OCI-LY7 (cell line): ENCODE data around the gene PRKG1. TPM values are rescaled to one million over a fixed set of nuclear protein-coding genes. Genes with fewer than 3 reads are reported as not detected.
"Not testable (repeated sequence)": the region's sequence is repeated elsewhere in the genome, so short reads cannot be mapped to it uniquely, and the experiment has no call there.

Experiments
- BruUV-seq: library from RNA; stranded (reverse); fragments of 400-500 nt; replicated peaks from 2 replicates; lab custom pipeline; 2021; lab: Mats Ljungman, UMichigan
- CTCF ChIA-PET: fragments of 300-600 bp; sonication (Branson Sonifier 250); formaldehyde crosslinking; loops from one replicate; lab custom pipeline; 2022; ENCODE audit warnings: antibody characterized with exemption; ENCODE audit not compliant: unreplicated experiment; lab: Charles Lee
- POLR2A ChIA-PET: fragments of 300-600 bp; sonication (Branson Sonifier 250); formaldehyde crosslinking; loops from one replicate; lab custom pipeline; 2022; ENCODE audit warnings: antibody characterized with exemption; lab: Charles Lee
- DNase-seq: peaks from one replicate; pipeline ENCODE4 v3.0.0-alpha.2; 2015; ENCODE audit warnings: low spot score
- H2AFZ ChIP-seq: fragments of 200-600 bp; sonication (generic), shearing (Covaris generic); 2 replicates; pipeline ENCODE4 v1.6.1; 2014; ENCODE audit warnings: mild to moderate bottlenecking, antibody characterized with exemption, low read length, moderate library complexity
- H3K27ac ChIP-seq: fragments of 200-600 bp; sonication (generic); 2 replicates; pipeline ENCODE4 v1.5.1; 2014; ENCODE audit warnings: mixed run types, low read depth, mild to moderate bottlenecking, moderate library complexity, low read length, inconsistent platforms; ENCODE audit not compliant: poor library complexity, severe bottlenecking
- H3K36me3 ChIP-seq: fragments of 200-600 bp; sonication (generic); 2 replicates; pipeline ENCODE4 v1.6.1; 2014; ENCODE audit warnings: mild to moderate bottlenecking, antibody characterized with exemption, low read length, moderate library complexity, mixed read lengths; ENCODE audit not compliant: insufficient read depth
- H3K4me1 ChIP-seq: fragments of 200-600 bp; sonication (generic); 2 replicates; pipeline ENCODE4 v1.5.1; 2014; ENCODE audit warnings: mild to moderate bottlenecking, low read length; ENCODE audit not compliant: insufficient read depth, poor library complexity, severe bottlenecking
- H3K4me2 ChIP-seq: fragments of 200-600 bp; sonication (generic); 2 replicates; pipeline ENCODE4 v1.6.1; 2014; ENCODE audit warnings: mild to moderate bottlenecking, low read length
- H3K4me3 ChIP-seq: fragments of 200-600 bp; sonication (generic); 2 replicates; pipeline ENCODE4 v1.5.1; 2014; ENCODE audit warnings: mild to moderate bottlenecking, low read depth, low read length; ENCODE audit not compliant: poor library complexity, severe bottlenecking
- H3K79me2 ChIP-seq: fragments of 200-600 bp; sonication (generic); 2 replicates; pipeline ENCODE4 v1.6.1; 2016; ENCODE audit warnings: low read depth, mild to moderate bottlenecking, low read length, moderate library complexity, mixed read lengths; ENCODE audit not compliant: insufficient read depth
- H3K9me2 ChIP-seq: fragments of 200-600 bp; sonication (generic); 2 replicates; pipeline ENCODE4 v1.6.1; 2016; ENCODE audit warnings: mild to moderate bottlenecking, low read length, mixed read lengths; ENCODE audit not compliant: insufficient read depth
- H3K9me3 ChIP-seq: fragments of 200-600 bp; sonication (generic); 2 replicates; pipeline ENCODE4 v1.6.1; 2014; ENCODE audit warnings: mild to moderate bottlenecking, mixed run types, low read length, mixed read lengths
- H4K20me1 ChIP-seq: fragments of 200-600 bp; sonication (generic); 2 replicates; pipeline ENCODE4 v1.6.1; 2014; ENCODE audit warnings: mild to moderate bottlenecking, antibody characterized with exemption, low read length, moderate library complexity, mixed read lengths; ENCODE audit not compliant: insufficient read depth
- EZH2phosphoT487 ChIP-seq: fragments of 200-600 bp; sonication (generic); IDR thresholded peaks from 2 replicates; pipeline ENCODE4 v1.6.1; 2018; ENCODE audit warnings: low read depth, borderline replicate concordance, mild to moderate bottlenecking, mixed run types, antibody characterized with exemption, low read length, moderate library complexity, mixed read lengths
- intact Hi-C: fragments of 100-400 bp; cut with micrococcal nuclease; formaldehyde crosslinking; loops from one replicate; pipeline ENCODE4 v1.10.0; 2022; ENCODE audit not compliant: unreplicated experiment
- total RNA-seq, 2 experiments: library from RNA; depleted of rRNA in 1 of 2; stranded (reverse); fragments of >200 nt in 1 of 2; shearing (Covaris generic) in 1 of 2; gene quantifications; 2 replicates each; pipeline ENCODE4 v1.2.3, GENCODE V29; 2014 to 2022
- TF ChIP-seq, protein P1 (sequence below): fragments of 200-600 bp; sonication (generic); conservative IDR thresholded peaks from 2 replicates; pipeline ENCODE4 v1.5.1; 2014; ENCODE audit warnings: mild to moderate bottlenecking, antibody characterized with exemption, low read length, moderate library complexity, mixed read lengths

Gene PRKG1
- total RNA-seq, 2 experiments from 2014 or later, result not detected

DNA sequence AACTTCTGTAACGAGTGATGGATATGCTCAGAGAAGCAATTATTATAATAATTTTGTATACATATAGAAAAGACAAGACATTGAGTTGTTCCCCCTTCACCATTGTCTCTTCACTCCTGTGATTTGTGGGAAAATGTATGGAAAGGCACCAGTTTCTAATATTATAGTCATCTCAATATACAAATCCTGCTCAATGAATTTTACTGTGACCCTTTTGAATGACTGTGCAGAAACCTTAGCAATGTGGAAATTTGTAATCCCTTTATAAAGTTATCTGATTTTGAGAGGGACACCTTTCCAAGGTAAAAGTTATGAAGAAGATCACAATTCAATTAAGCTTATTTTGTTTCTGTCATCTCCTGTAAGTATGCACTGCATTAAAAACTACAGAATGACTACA is 1165.5 kb downstream of the PRKG1 start:
- H3K4me3 ChIP-seq, result no peak overlapping the region
- intact Hi-C loops, result no loop called here
- no peak overlapping the region for H2AFZ ChIP-seq
- no peak overlapping the region for H3K27ac ChIP-seq
- H4K20me1 ChIP-seq, result no peaks in the 10 kb centered on the region
- H3K9me3 ChIP-seq, result no peaks in the 10 kb centered on the region
- H3K79me2 ChIP-seq, result no peaks in the 10 kb centered on the region
- DNase-seq, result no peak
- no peaks in the 10 kb centered on the region for H3K4me1 ChIP-seq
- TF ChIP-seq EZH2phosphoT487, result no peak
- TF ChIP-seq, protein P1, sequence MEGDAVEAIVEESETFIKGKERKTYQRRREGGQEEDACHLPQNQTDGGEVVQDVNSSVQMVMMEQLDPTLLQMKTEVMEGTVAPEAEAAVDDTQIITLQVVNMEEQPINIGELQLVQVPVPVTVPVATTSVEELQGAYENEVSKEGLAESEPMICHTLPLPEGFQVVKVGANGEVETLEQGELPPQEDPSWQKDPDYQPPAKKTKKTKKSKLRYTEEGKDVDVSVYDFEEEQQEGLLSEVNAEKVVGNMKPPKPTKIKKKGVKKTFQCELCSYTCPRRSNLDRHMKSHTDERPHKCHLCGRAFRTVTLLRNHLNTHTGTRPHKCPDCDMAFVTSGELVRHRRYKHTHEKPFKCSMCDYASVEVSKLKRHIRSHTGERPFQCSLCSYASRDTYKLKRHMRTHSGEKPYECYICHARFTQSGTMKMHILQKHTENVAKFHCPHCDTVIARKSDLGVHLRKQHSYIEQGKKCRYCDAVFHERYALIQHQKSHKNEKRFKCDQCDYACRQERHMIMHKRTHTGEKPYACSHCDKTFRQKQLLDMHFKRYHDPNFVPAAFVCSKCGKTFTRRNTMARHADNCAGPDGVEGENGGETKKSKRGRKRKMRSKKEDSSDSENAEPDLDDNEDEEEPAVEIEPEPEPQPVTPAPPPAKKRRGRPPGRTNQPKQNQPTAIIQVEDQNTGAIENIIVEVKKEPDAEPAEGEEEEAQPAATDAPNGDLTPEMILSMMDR, result no peak
- no TSS peak for BruUV-seq
- POLR2A ChIA-PET, result no interaction called here
- CTCF ChIA-PET, result no interaction called here
- H3K9me2 ChIP-seq, result no peaks in the 10 kb centered on the region
- H3K36me3 ChIP-seq, result no peaks in the 10 kb centered on the region
- H3K4me2 ChIP-seq, result no peak overlapping the region

DNA sequence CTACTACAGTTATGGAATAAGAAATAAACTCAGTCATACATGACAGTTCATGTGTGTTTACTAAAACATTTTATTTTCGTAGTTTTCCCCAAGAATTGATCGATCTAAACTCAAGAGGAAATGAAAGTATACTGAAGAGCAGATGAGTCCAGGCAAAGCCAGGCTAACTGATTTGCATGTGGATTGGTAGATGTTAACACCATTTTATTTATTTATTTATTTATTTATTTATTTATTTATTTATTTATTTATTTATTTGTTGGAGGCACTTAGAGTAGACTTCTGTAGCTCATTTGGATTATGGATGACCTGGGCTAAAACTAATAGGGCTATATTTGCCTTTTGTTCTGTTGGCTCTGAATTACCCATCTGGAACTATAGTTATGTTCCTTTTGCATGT is 1171.3 kb downstream of the PRKG1 start:
- no TSS peak for BruUV-seq
- no peaks in the 10 kb centered on the region for H3K9me2 ChIP-seq
- H4K20me1 ChIP-seq, result no peaks in the 10 kb centered on the region
- ChIA-PET POLR2A (no interaction called here), CTCF (no interaction called here)
- H3K79me2 ChIP-seq, result no peaks in the 10 kb centered on the region
- TF ChIP-seq EZH2phosphoT487, result no peak
- TF ChIP-seq, protein P1, result no peak
- no peak overlapping the region for H2AFZ ChIP-seq
- H3K4me1 ChIP-seq, result no peaks in the 10 kb centered on the region
- no peak for DNase-seq
- H3K9me3 ChIP-seq, result no peaks in the 10 kb centered on the region
- no peak overlapping the region for H3K4me3 ChIP-seq
- H3K36me3 ChIP-seq, result no peaks in the 10 kb centered on the region
- no peak overlapping the region for H3K27ac ChIP-seq
- intact Hi-C loops, result no loop called here
- H3K4me2 ChIP-seq, result no peak overlapping the region

DNA sequence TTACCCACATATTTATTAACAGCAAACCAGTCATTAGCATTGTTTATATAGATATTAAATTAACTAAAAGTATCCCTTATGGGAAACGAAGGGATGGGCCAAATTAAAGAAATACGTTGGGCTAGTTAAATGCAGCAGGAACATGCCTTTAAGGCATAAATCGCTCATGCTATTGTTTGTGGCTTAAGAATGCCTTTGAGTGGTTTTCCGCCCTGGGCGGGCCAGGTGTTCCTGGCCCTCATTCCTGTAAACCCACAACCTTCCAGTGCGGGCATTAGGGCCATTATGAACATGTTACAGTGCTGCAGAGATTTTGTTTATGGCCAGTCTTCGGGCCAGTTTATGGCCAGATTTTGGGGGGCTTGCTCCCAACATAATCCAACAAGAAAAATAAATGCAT is 1173.6 kb downstream of the PRKG1 start:
- H3K4me1 ChIP-seq, POLR2A ChIA-PET, CTCF ChIA-PET: not testable (repeated sequence)

More for the DNA sequence above, 1173.6 kb downstream of the PRKG1 start:
- H3K9me2 ChIP-seq, H3K9me3 ChIP-seq, H4K20me1 ChIP-seq, intact Hi-C loops, H3K79me2 ChIP-seq, H3K27ac ChIP-seq, H3K36me3 ChIP-seq, DNase-seq, BruUV-seq, H3K4me3 ChIP-seq, H3K4me2 ChIP-seq, H2AFZ ChIP-seq: not testable (repeated sequence)
